ENCODE results near the gene CERKL. TPM values are rescaled to one million over a fixed set of nuclear protein-coding genes. Genes with fewer than 3 reads are reported as not detected.
A peak's percentile ranks its signal among the peaks of the same experiment; 100 is the strongest.

The CERKL gene
- total RNA-seq, 2 donors from 2014 or later, result 0.52 to 0.66 TPM

DNA sequence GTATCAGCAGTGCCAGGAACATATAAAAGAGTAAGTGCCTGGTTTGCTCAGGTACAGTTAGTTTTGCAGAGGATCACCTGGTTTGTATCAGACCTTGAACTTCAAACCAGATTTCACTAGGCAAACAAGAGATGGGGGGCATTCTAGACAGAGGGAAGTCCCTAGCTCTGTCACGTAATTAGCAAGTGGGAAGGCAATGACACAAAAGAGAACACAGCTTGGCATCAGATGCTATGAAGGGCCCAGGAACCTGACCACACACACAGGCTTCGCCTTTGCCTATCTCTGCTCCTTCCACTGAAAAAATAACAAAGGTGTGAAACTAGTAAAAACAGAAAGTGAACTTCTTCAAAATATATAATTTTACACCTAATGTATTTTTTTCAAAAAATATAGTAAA is 62.6 kb downstream of the CERKL start:
- H3K4me3 ChIP-seq, result no peak overlapping the region
- intact Hi-C loops (cut with DNase I), result no loop called here
- TF ChIP-seq, protein P1, sequence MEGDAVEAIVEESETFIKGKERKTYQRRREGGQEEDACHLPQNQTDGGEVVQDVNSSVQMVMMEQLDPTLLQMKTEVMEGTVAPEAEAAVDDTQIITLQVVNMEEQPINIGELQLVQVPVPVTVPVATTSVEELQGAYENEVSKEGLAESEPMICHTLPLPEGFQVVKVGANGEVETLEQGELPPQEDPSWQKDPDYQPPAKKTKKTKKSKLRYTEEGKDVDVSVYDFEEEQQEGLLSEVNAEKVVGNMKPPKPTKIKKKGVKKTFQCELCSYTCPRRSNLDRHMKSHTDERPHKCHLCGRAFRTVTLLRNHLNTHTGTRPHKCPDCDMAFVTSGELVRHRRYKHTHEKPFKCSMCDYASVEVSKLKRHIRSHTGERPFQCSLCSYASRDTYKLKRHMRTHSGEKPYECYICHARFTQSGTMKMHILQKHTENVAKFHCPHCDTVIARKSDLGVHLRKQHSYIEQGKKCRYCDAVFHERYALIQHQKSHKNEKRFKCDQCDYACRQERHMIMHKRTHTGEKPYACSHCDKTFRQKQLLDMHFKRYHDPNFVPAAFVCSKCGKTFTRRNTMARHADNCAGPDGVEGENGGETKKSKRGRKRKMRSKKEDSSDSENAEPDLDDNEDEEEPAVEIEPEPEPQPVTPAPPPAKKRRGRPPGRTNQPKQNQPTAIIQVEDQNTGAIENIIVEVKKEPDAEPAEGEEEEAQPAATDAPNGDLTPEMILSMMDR (IDR thresholded peaks at IDR 0.05), result no peak
- TF ChIP-seq POLR2A (IDR thresholded peaks at IDR 0.05), result no peak
- no peaks in the 10 kb centered on the region for H3K36me3 ChIP-seq (replicated peaks in 1 of 2; ENCODE audit: insufficient read depth in 1 of 2, low read depth in 2 of 2)
- no peaks in the 10 kb centered on the region for H3K4me1 ChIP-seq
- DNase-seq, result no peak
- H3K27ac ChIP-seq, result no peak overlapping the region
- no peak for ATAC-seq
- 57 to 68% methylated on average over 2 of the region's 2 CpGs for WGBS, 2 donors
- no peaks in the 10 kb centered on the region for H3K9me3 ChIP-seq
- no peaks in the 10 kb centered on the region for H3K27me3 ChIP-seq

DNA sequence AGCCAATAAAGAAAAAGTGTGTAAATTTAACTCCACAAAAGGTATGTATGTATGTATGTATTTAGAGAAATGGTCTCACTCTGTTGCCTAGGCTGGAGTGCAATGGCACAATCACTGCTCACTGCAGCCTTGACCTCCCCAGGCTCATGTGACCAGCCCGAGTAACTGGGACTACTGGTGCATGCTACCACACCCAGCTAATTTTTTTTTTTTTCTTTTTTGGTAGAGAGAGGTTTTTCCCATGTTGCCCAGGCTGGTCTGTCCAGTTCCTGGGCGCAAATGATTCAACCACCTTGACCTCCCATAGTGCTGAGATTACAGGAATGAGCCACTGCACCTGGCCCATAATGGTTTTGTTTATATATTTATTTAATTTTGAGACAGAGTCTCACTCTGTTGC is 67.1 kb downstream of the CERKL start:
- ATAC-seq (no peak), DNase-seq (no peak)
- Histone ChIP-seq H3K27ac (no peak overlapping the region), H3K36me3 (replicated peaks in 1 of 2; ENCODE audit: insufficient read depth in 1 of 2, low read depth in 2 of 2) (no peaks in the 10 kb centered on the region), H3K27me3 (no peaks in the 10 kb centered on the region), H3K9me3 (no peaks in the 10 kb centered on the region), H3K4me3 (no peak overlapping the region), H3K4me1 (peaks cover 12% of the 10 kb centered on the region)
- intact Hi-C loops (cut with DNase I), result no loop called here
- TF ChIP-seq POLR2A (IDR thresholded peaks at IDR 0.05), result no peak
- TF ChIP-seq, protein P1 (IDR thresholded peaks at IDR 0.05), result no peak
- WGBS, 2 donors, result 80 to 82% methylated on average over 2 of the region's 2 CpGs

DNA sequence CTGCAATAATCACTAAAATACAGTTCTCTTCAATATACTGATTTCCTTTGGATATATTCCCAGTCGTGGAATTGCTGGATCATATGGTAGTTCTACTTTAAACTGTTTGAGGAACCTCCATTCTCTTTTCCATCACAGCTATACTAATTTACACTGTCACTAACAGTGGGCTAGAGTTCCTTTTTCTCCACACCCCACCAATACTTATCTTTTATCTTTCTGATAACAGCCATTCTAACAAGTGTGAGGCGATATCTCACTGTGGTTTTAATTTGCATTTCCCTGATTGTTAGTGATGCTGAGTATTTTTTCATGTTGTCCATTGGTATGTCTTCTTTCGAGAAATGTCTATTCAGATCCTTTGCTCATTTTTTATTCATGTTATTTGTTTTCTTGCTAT is 68.4 kb downstream of the CERKL start:
- H3K9me3 ChIP-seq, result no peaks in the 10 kb centered on the region
- H3K4me1 ChIP-seq, result peaks cover 12% of the 10 kb centered on the region
- ATAC-seq (no peak), DNase-seq (no peak)
- no peak overlapping the region for H3K27ac ChIP-seq
- intact Hi-C loops (cut with DNase I), result no loop called here
- H3K36me3 ChIP-seq (replicated peaks in 1 of 2; ENCODE audit: insufficient read depth in 1 of 2, low read depth in 2 of 2), result no peaks in the 10 kb centered on the region
- 85 to 90% methylated on average over 3 of the region's 3 CpGs for WGBS, 2 donors
- TF ChIP-seq POLR2A (IDR thresholded peaks at IDR 0.05), result no peak
- TF ChIP-seq, protein P1 (IDR thresholded peaks at IDR 0.05), result no peak
- H3K27me3 ChIP-seq, result no peaks in the 10 kb centered on the region
- no peak overlapping the region for H3K4me3 ChIP-seq

DNA sequence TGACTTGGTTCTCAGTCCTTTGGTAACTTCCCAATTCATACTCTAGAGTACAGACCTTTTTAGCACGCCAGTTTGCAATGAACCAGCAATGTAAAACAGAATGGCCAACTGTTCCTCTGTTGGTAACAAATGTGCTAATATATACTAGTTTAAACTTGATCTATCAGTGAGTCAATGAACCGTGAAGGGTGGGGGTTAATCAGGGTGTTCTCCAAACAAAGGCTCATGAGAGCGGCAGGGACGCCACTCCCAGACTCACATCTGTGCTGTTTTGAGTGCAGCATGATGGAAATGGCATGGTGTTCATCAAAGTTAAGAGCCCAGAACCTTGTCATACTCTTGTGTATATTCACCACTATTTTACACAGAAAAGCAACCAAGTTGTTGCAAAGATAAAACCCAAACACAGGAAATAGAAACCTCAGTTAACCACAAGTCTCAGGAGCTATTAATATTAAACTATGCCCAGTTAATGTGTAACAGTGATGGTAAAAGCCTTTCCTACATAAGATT is 70.3 kb downstream of the CERKL start:
- WGBS, 2 donors, result 16 to 20% methylated on average over 4 of the region's 4 CpGs
- intact Hi-C loops (cut with DNase I), result no loop called here
- H3K4me3 ChIP-seq, result no peak overlapping the region
- ATAC-seq (peak; percentile 63), DNase-seq (peak in 3 of 4 donors; percentile 27 to 51 (median 38))
- H3K27me3 ChIP-seq, result no peaks in the 10 kb centered on the region
- H3K36me3 ChIP-seq (replicated peaks in 1 of 2; ENCODE audit: insufficient read depth in 1 of 2, low read depth in 2 of 2), result no peaks in the 10 kb centered on the region
- no peak for TF ChIP-seq POLR2A (IDR thresholded peaks at IDR 0.05)
- H3K27ac ChIP-seq, result peak overlapping the region in 1 of 4 donors; percentile 58
- H3K9me3 ChIP-seq, result no peaks in the 10 kb centered on the region
- H3K4me1 ChIP-seq, result peaks cover 12% of the 10 kb centered on the region

DNA sequence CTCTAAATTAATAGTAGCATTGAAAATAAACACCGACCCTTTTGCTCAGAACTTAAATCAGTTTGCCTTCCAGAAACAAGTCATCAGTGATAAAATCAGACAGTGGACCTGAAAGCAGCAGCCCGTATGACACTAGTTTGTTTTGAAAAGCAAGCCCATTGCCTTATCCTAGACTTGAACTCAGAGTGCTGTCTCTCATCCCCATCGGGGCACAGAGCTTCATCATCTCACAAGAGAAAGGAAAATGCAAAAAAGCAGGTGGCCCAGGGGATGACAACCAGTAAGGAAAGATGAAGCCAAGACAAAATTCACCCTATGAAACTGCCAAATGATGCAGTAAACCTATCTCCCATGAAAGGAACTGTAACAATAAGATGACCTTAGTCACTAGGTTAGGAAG is 71.2 kb downstream of the CERKL start:
- TF ChIP-seq, protein P1 (IDR thresholded peaks at IDR 0.05), result no peak
- TF ChIP-seq POLR2A (IDR thresholded peaks at IDR 0.05), result no peak
- Histone ChIP-seq H3K4me1 (peaks cover 12% of the 10 kb centered on the region), H3K27me3 (no peaks in the 10 kb centered on the region), H3K9me3 (no peaks in the 10 kb centered on the region), H3K27ac (no peak overlapping the region), H3K4me3 (no peak overlapping the region), H3K36me3 (replicated peaks in 1 of 2; ENCODE audit: insufficient read depth in 1 of 2, low read depth in 2 of 2) (no peaks in the 10 kb centered on the region)
- ATAC-seq, result no peak
- WGBS, 2 donors, result 69 to 72% methylated on average over 3 of the region's 3 CpGs
- DNase-seq, result no peak
- intact Hi-C loops (cut with DNase I), result no loop called here
